Measurements from ENCODE around the gene PMM1.
"Not testable (repeated sequence)": the region's sequence is repeated elsewhere in the genome, so short reads cannot be mapped to it uniquely, and the experiment has no call there.

DNA sequence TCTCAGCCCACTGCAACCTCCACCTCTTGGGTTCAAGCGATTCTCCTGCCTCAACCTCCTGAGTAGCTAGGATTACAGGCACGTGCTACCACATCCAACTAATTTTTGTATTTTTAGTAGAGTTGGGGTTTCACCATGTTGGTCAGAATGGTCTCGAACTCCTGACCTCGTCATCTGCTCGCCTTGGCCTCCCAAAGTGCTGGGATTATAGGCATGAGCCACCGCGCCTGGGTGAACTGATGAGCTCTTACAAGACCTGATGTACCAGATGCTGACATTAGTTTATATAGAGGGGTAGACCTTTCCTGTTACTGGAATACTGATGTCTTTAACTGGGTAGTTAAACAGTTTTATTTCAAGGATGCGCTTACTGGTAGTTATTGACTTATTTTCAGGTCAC, 45.0 kb upstream of the PMM1 start:
- not testable (repeated sequence) for TF ChIP-seq POLR2A (IDR thresholded peaks at IDR 0.05; ENCODE audit: extremely low read depth, insufficient read length)
- TF ChIP-seq, protein P1, sequence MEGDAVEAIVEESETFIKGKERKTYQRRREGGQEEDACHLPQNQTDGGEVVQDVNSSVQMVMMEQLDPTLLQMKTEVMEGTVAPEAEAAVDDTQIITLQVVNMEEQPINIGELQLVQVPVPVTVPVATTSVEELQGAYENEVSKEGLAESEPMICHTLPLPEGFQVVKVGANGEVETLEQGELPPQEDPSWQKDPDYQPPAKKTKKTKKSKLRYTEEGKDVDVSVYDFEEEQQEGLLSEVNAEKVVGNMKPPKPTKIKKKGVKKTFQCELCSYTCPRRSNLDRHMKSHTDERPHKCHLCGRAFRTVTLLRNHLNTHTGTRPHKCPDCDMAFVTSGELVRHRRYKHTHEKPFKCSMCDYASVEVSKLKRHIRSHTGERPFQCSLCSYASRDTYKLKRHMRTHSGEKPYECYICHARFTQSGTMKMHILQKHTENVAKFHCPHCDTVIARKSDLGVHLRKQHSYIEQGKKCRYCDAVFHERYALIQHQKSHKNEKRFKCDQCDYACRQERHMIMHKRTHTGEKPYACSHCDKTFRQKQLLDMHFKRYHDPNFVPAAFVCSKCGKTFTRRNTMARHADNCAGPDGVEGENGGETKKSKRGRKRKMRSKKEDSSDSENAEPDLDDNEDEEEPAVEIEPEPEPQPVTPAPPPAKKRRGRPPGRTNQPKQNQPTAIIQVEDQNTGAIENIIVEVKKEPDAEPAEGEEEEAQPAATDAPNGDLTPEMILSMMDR (IDR thresholded peaks at IDR 0.05; ENCODE audit: low read depth, low read length), result not testable (repeated sequence)

All from NB4 (cell line).